Subcutaneous adipose tissue (tissue), 4 donors: ENCODE data around the gene KCTD18. TPM values are rescaled to one million over a fixed set of nuclear protein-coding genes. Genes with fewer than 3 reads are reported as not detected.

Experiments used
- total RNA-seq, 4 donors: library from RNA; depleted of rRNA; stranded (reverse); fragments of >200 nt; gene quantifications; one replicate each; pipeline ENCODE4 v1.1.0, GENCODE V29; 2016
- TF ChIP-seq, protein P1 (sequence below): fragments of 450-650 bp; IDR thresholded peaks from one replicate; pipeline ENCODE4 v1.5.1; 2016; ENCODE audit warnings: low read depth, mild to moderate bottlenecking, control low read depth, antibody characterized with exemption, moderate library complexity

The KCTD18 gene
- total RNA-seq, 4 donors from 2014 or later, result 18.9 to 26.0 (median 22.1) TPM

- TF ChIP-seq, protein P1, sequence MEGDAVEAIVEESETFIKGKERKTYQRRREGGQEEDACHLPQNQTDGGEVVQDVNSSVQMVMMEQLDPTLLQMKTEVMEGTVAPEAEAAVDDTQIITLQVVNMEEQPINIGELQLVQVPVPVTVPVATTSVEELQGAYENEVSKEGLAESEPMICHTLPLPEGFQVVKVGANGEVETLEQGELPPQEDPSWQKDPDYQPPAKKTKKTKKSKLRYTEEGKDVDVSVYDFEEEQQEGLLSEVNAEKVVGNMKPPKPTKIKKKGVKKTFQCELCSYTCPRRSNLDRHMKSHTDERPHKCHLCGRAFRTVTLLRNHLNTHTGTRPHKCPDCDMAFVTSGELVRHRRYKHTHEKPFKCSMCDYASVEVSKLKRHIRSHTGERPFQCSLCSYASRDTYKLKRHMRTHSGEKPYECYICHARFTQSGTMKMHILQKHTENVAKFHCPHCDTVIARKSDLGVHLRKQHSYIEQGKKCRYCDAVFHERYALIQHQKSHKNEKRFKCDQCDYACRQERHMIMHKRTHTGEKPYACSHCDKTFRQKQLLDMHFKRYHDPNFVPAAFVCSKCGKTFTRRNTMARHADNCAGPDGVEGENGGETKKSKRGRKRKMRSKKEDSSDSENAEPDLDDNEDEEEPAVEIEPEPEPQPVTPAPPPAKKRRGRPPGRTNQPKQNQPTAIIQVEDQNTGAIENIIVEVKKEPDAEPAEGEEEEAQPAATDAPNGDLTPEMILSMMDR, result no peak
Measured at GRCh38 chr2:200475795-200476194, 34.1 kb downstream of the KCTD18 start.

DNA sequence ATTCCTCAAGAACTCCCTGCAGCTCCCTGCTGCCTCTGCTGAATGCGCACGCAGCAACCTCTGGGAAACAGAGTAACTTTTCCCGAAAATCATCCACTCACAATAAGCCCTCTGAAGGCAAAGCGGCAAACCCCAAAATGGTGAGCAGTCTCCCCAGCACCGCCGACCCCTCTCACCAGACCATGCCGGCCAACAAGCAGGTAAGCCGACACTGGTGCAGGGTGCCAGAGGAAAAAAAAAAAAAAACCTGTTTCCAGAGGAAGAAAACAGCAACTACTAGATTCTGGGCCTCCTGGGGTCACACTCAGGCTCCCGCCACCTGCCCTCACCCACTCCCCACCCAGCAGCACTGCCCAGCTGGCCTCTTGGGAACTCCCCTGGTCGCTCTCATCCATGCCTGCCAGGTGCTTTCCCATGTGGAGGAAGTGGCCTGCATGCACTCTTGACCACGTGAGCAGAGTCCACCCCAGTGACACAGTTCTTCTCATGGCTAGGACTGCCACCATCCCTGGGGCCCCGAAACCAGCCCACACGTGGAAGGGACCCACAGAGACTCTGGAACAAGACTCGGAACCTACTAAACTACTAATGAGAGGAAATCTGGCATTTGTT lies 36.9 kb downstream of the KCTD18 start:
- TF ChIP-seq, protein P1, result no peak

- TF ChIP-seq, protein P1, result no peak
Measured at GRCh38 chr2:200471928-200472645, 37.8 kb downstream of the KCTD18 start.

DNA sequence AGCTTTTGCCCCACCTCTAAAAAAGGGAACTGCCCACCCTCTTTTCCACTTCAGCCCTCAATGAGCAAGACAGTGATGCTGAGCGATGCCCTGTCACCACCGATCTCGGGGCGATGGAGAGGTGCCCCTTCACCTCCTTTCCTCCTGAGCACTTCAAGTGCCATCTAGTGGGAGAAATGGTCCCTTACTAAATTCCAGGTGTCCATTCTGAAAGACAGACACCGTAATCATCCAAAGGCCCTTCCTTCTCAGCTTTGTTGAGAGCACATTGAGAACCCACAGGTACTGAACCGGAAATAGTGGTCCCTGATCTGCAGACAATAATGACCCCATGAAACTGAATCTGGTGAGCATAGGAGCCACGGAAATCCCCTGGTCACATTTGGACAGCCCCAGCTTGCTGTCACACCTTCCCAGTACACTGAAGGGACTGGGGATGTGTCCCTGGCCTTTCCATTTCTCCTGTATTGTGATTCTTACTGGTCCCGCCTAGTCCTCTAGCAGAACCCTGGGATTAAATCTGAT lies 38.5 kb downstream of the KCTD18 start:
- TF ChIP-seq, protein P1, result no peak

GRCh38 chr2:200470230-200470629 lies 39.6 kb downstream of the KCTD18 start:
- TF ChIP-seq, protein P1, result no peak

GRCh38 chr2:200469708-200470211 lies 40.1 kb downstream of the KCTD18 start:
- TF ChIP-seq, protein P1, result no peak

DNA sequence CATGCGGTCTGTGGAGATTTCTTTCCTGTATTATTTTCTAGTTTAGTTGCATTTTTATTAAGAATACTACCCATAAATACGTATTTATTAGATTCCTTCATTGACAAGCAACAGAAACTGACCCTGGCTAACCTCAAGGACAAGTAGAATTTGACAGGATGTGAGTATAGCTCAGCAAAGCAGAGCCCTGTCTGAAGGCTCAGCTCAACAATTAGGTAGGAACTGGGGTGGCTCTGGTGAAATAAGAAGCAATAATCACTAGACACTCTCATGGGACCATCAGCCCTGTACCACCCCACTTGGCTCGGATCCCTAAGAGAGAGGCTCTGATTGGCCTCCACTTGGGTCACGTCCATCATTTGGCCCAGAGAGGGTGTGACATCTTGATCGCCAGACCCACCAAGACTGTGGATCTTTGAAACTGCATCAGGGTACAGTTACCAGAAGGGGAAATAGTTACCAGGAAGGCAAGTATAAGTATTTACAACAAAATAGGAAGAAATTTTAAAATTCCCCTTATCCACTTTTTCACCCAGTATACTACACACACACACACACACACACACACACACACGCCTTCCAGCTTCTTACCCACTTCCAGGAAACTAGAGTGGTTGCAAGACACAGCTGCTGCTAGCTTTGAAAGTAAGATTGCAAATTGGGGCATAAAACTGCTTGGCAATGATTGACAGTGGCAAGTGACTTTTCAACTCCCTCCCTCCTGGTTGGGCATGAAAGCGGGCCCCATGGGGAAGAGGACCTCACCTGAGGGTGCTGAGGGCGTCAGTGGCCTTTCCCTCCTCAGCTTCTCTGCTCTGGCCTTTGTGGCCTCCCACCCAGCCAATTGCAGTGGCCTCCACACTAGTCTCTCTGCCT lies 41.8 kb downstream of the KCTD18 start:
- TF ChIP-seq, protein P1, result no peak
